ENCODE measurements around the gene C10orf90. TPM values are rescaled to one million over a fixed set of nuclear protein-coding genes. Genes with fewer than 3 reads are reported as not detected.

C10orf90 gene
- total RNA-seq, 2 experiments from 2014 or later, result not detected

DNA sequence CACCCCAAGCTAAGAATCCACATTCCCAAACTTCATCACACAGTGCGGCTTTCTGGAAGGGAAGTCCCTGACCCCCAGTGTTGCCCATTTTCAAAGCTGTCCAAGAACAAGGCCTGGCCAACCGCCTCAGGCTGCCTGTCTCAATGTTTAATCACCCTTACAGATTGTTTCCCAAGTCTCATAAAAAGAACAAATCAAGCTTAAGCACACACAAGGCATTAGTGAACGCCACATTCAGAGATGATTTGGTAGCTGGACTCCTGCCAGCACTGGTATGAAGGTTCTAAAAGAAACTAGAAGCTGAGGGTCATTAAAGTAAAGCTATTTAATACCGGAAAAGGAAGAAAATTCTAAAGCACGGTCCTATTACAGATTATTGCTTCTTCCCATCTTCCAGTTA, 35.6 kb downstream of the C10orf90 start:
- CTCF ChIA-PET, result no interaction called here
- Mint-ChIP-seq H3K9me3 (ENCODE audit: low read depth) (no peaks in the 10 kb centered on the region), H3K4me3 (no peak overlapping the region), H3K27ac (no peak overlapping the region), H3K27me3 (no peaks in the 10 kb centered on the region), H3K36me3 (no peaks in the 10 kb centered on the region), H3K4me1 (no peaks in the 10 kb centered on the region)
- DNase-seq, result no peak
- no peak for ATAC-seq

DNA sequence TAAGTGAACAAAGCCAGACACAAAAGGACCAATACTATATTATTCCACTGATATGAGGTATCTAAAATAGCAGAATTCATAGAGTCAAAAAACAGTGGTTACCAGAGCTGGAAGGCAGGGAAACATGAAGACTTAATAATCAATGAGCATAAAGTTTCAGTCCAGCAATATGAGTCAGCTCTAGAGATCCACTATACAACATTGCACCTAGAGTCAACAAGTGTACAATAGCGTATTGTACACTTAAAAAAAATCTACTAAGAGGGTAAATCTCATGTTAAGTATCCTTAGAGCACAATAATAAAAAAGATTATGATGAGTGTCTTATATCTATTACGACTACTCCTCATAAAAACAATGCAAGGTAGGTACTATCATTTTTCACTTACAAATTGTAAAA, 36.1 kb downstream of the C10orf90 start:
- no peak for DNase-seq
- Mint-ChIP-seq H3K27ac (no peak overlapping the region), H3K9me3 (ENCODE audit: low read depth) (no peaks in the 10 kb centered on the region), H3K4me3 (no peak overlapping the region), H3K27me3 (no peaks in the 10 kb centered on the region), H3K4me1 (no peaks in the 10 kb centered on the region), H3K36me3 (no peaks in the 10 kb centered on the region)
- no peak for ATAC-seq
- CTCF ChIA-PET, result no interaction called here

DNA sequence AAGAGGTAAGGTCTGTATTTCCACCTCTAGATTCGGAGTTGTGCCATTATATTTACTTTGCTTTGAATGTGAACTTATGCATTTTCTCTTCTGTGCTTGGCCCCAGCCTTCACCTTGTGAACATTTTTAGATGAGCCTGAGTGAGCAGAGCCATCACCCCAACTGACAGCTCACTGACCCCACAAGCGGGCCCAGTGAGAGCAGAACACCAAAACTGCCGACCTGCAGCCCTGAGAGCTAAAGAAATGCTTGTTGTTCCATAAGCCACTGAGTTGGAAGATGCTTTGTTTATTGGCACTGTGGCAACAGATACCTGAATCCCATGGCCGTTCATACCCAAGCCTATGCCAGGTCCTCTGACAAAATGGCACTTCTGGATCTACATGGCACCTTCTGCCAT, 37.8 kb downstream of the C10orf90 start:
- Mint-ChIP-seq H3K4me1 (no peaks in the 10 kb centered on the region), H3K27ac (no peak overlapping the region), H3K27me3 (no peaks in the 10 kb centered on the region), H3K9me3 (ENCODE audit: low read depth) (no peaks in the 10 kb centered on the region), H3K4me3 (no peak overlapping the region), H3K36me3 (no peaks in the 10 kb centered on the region)
- ATAC-seq (no peak), DNase-seq (no peak)
- CTCF ChIA-PET, result no interaction called here

DNA sequence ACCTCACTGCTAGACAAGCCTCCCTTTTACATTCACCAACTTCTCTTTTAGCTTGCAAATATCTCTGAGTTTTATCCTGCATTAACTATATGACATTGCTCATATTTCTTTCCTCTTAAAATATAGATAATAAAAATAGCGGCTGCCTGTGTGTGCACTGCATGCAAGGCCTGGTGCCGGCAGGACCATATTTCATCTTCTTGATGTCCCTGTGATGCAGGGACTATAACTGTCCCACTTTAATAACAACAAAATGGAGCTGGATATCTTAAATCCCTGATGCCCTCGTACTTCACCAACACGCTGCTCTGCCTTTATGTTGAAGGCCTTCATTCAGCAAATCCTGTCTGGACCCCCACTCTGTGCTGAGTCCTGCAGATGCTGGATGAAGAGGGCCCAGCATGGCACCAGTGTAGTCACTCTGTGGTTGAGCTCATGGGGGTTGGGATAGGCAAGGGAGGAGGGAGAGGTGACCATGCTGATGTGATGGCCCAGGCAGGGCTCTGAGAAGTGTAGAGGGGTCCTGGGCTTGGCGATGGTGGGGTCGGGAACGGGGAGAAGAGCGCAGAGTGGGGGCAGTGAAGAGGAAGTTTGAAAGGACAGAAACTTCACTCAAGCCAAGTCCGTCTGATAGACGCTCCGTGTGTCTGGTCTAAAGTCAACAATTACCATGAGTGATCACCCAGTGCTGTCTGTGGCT, 40.4 kb downstream of the C10orf90 start:
- DNase-seq, result no peak
- H3K27me3 Mint-ChIP-seq, result no peaks in the 10 kb centered on the region
- no peaks in the 10 kb centered on the region for H3K4me1 Mint-ChIP-seq
- H3K27ac Mint-ChIP-seq, result no peak overlapping the region
- peaks cover 2% of the 10 kb centered on the region for H3K9me3 Mint-ChIP-seq (ENCODE audit: low read depth)
- CTCF ChIA-PET, result no interaction called here
- no peak for ATAC-seq
- no peaks in the 10 kb centered on the region for H3K36me3 Mint-ChIP-seq
- no peak overlapping the region for H3K4me3 Mint-ChIP-seq

DNA sequence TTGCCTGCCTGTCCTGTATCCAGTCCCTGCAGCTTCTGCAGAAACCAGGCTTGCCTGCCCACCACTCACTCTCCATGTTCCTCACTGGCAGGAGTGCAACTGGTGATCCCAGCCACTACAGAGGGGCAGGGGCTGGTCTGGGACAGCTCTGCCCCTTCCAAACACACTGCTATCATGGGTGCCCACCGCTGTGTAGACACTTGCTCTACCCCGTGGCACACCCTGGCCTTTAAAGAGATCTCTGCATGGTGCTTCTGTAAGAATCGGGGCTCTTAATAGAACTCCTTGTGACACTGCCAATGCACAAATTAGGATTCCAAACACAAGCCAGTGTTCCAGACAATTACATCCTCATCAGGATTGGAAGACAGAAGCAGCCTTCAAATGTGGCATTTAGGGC, 41.7 kb downstream of the C10orf90 start:
- no peak overlapping the region for H3K4me3 Mint-ChIP-seq
- ATAC-seq (no peak), DNase-seq (no peak)
- H3K9me3 Mint-ChIP-seq (ENCODE audit: low read depth), result peaks cover 2% of the 10 kb centered on the region
- H3K27me3 Mint-ChIP-seq, result no peaks in the 10 kb centered on the region
- no peak overlapping the region for H3K27ac Mint-ChIP-seq
- H3K36me3 Mint-ChIP-seq, result no peaks in the 10 kb centered on the region
- CTCF ChIA-PET, result no interaction called here
- H3K4me1 Mint-ChIP-seq, result no peaks in the 10 kb centered on the region

DNA sequence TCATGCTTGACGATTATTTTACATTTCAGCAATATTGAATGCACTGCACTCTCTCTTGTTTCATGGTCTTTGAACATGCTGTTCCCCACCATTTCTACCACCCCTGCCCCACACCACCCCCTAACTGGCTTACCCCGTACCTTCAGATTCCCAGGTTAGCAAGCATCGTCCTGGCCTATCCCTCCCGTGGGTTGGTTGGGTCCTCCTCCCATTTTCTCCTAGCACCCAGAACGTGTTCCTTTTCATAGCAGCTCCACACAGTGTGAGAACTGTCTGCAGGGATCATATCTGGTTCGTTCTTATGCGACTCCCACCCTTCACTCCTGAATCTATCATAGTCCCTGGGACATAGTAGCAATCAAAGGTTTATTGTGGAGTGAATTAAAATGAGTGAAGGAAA, 48.6 kb downstream of the C10orf90 start:
- CTCF ChIA-PET, result no interaction called here
- H3K9me3 Mint-ChIP-seq (ENCODE audit: low read depth), result no peaks in the 10 kb centered on the region

DNA sequence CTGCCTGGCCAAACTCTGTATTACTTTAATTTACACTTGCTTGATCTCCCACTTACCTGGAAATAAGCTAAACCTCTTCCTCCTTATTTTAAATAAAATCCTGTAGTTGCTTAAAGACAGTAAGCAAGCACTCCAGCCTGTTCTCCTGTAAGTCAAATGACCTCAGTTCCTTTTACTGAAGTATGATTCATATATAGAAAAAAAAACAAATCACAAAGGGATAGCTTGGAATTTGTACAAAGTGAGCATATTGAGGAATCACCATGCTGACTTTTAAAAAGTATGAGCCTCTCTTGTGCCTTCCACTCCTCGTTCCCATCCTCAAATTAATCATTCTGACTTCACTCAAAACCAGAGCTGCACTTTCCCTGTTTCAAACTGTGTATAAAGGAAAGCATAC, 52.0 kb downstream of the C10orf90 start:
- CTCF ChIA-PET, result no interaction called here
- Mint-ChIP-seq H3K27ac (no peak overlapping the region), H3K4me3 (no peak overlapping the region), H3K27me3 (no peaks in the 10 kb centered on the region), H3K4me1 (no peaks in the 10 kb centered on the region), H3K9me3 (ENCODE audit: low read depth) (peaks cover 2% of the 10 kb centered on the region), H3K36me3 (no peaks in the 10 kb centered on the region)
- DNase-seq, result no peak
- ATAC-seq, result no peak

More for the DNA sequence above, 48.6 kb downstream of the C10orf90 start:
- no peak for DNase-seq
- no peak for ATAC-seq
- no peaks in the 10 kb centered on the region for H3K4me1 Mint-ChIP-seq
- no peaks in the 10 kb centered on the region for H3K27me3 Mint-ChIP-seq
- no peak overlapping the region for H3K4me3 Mint-ChIP-seq
- H3K27ac Mint-ChIP-seq, result no peak overlapping the region
- H3K36me3 Mint-ChIP-seq, result no peaks in the 10 kb centered on the region

DNA sequence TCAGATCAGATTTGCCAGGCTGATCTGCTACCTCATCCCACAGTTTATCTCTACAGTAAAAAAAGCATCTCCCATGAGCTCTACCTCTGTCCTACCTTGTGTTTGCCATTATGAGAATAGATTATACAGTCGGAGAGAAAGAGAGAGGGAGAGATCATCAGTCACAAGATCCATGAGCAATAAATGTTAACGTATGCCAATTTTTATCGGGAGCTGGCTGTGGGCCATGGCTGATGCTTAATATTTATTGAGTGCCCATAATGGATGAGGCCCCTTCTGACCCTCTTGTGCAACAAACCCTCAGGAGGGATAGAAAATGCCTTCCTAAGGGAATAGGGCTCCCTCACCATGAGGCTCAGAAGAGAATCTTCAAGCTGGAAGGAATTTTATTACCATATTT, 52.8 kb downstream of the C10orf90 start:
- H3K4me1 Mint-ChIP-seq, result no peaks in the 10 kb centered on the region
- no peak for ATAC-seq
- no peaks in the 10 kb centered on the region for H3K36me3 Mint-ChIP-seq
- CTCF ChIA-PET, result no interaction called here
- peaks cover 3% of the 10 kb centered on the region for H3K9me3 Mint-ChIP-seq (ENCODE audit: low read depth)
- H3K27ac Mint-ChIP-seq, result no peak overlapping the region
- no peak overlapping the region for H3K4me3 Mint-ChIP-seq
- H3K27me3 Mint-ChIP-seq, result no peaks in the 10 kb centered on the region
- no peak for DNase-seq

DNA sequence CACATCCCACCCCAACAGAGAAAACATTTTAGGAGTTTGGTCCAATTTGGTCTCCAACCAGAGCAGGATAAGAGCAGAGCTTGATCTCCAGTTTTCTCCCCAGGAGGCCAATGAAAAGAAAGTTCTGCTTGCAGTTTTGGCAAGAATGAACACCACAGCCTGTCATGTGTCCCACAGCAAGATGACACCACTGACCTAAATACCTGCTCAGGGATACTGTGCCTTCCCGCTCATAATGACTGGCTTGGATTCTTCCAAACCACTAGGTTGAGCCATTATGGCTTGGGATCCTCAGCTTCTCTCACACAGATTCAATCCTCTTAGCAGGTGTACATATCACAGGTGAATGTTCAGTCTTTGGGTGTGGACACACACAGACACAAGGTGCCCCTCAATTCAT, 53.3 kb downstream of the C10orf90 start:
- Mint-ChIP-seq H3K27me3 (no peaks in the 10 kb centered on the region), H3K4me3 (no peak overlapping the region), H3K36me3 (no peaks in the 10 kb centered on the region), H3K4me1 (no peaks in the 10 kb centered on the region), H3K9me3 (ENCODE audit: low read depth) (peaks cover 3% of the 10 kb centered on the region), H3K27ac (no peak overlapping the region)
- CTCF ChIA-PET, result no interaction called here
- no peak for ATAC-seq
- no peak for DNase-seq

DNA sequence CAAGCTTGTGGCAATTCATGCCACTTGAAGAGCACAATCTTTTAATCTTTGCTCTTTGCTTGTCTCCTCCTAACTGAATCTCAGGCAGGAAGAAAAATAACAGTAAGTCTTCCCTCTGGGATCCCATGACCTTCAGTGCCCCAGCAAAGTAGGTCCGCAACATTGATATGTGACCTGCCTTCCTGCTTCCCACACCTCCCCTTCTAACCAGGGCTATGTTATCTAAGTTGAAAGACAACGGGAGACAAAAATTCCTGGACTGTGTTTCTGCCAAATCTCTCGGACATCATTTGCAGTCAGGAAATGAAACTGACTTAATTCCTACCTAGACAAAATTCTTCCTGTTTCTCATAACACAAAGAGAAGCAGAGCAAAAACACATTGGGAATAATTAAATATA, 53.8 kb downstream of the C10orf90 start:
- H3K4me1 Mint-ChIP-seq, result no peaks in the 10 kb centered on the region
- CTCF ChIA-PET, result no interaction called here

DNA sequence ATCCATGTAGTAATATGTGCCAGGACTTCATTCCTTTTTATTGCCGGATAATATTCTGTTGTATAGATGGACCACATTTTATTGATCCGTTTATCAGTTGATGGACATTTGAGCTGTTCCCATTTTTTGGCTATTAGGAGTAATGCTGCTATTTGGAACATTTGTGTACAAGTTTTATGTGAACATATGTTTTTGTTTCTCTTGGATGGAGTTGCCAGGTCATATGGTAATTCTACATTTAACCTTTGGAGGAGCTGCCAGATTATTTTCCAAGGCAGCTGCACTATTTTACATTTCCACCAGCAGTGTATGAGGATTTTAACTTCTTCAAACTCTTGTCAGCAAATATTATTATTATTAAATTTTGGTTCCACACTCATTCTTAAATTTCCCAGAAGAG, 59.2 kb downstream of the C10orf90 start:
- Mint-ChIP-seq H3K36me3 (no peaks in the 10 kb centered on the region), H3K27ac (no peak overlapping the region), H3K9me3 (ENCODE audit: low read depth) (peaks cover 3% of the 10 kb centered on the region), H3K27me3 (no peaks in the 10 kb centered on the region), H3K4me1 (no peaks in the 10 kb centered on the region), H3K4me3 (no peak overlapping the region)
- CTCF ChIA-PET, result no interaction called here
- ATAC-seq, result no peak
- no peak for DNase-seq

More for the DNA sequence above, 53.8 kb downstream of the C10orf90 start:
- Mint-ChIP-seq H3K27me3 (no peaks in the 10 kb centered on the region), H3K27ac (no peak overlapping the region), H3K9me3 (ENCODE audit: low read depth) (peaks cover 3% of the 10 kb centered on the region), H3K4me3 (no peak overlapping the region), H3K36me3 (no peaks in the 10 kb centered on the region)
- ATAC-seq, result no peak
- no peak for DNase-seq

DNA sequence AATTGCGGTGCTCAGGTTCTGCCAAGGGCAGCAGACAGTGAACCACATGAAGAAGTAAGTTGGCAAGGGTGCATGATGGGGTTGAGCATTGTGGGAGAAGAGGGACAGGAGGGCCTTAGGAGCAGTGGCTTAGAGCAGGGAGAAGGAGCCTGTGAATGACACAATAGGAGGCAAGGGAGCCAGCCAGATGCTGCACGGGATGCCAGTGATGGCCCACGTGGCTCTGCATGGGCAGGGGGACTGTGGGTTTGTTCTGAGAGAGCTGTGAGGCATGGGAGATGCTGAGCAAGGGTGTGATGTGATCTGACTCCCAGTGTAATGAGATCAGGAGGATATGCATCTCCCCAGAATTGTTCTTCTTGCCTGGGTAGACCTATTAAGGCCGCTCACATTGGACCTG, 60.9 kb downstream of the C10orf90 start:
- H3K27ac Mint-ChIP-seq, result no peak overlapping the region
- H3K36me3 Mint-ChIP-seq, result no peaks in the 10 kb centered on the region
- H3K4me1 Mint-ChIP-seq, result no peaks in the 10 kb centered on the region
- no peaks in the 10 kb centered on the region for H3K27me3 Mint-ChIP-seq
- H3K4me3 Mint-ChIP-seq, result no peak overlapping the region
- peaks cover 3% of the 10 kb centered on the region for H3K9me3 Mint-ChIP-seq (ENCODE audit: low read depth)
- ATAC-seq, result no peak
- no peak for DNase-seq
- CTCF ChIA-PET, result no interaction called here

DNA sequence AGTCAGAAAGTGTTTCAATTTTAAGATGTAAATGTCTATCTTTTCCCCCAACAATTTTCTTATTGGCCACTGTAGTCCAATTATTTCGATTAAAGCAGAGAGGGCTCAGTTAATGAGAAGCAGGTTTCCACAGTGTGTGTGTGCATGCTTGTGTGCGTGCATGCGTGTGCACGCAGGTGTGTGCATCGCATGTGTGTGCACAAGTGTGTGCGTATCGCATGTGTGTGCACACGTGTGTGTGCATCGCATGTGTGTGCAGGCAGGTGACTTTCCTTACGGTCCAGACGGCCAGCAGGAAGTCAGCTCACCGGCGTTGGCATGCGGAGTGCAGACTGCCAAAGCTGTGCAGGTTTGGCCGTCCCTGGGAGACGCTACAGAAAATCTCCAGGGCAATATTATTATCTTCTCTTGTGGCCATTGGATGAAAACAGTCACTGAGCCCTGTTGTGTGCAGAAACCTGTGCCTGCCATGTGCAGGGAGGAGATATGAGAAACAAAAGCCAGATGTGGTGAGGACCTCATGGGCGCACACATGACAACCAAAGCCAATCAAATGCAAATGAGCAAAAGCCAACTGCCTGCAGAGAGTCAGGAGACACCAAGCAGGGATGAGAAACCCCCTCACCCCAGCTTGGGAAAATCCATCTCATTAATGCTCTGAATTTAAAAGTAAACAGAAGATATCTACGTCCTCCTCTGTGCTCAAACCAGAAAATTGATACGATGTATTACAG, 70.4 kb downstream of the C10orf90 start:
- Mint-ChIP-seq H3K9me3 (ENCODE audit: low read depth) (no peaks in the 10 kb centered on the region), H3K27me3 (no peaks in the 10 kb centered on the region), H3K36me3 (no peaks in the 10 kb centered on the region), H3K4me1 (no peaks in the 10 kb centered on the region), H3K27ac (no peak overlapping the region), H3K4me3 (no peak overlapping the region)
- ATAC-seq (no peak), DNase-seq (no peak)
- CTCF ChIA-PET, result no interaction called here

DNA sequence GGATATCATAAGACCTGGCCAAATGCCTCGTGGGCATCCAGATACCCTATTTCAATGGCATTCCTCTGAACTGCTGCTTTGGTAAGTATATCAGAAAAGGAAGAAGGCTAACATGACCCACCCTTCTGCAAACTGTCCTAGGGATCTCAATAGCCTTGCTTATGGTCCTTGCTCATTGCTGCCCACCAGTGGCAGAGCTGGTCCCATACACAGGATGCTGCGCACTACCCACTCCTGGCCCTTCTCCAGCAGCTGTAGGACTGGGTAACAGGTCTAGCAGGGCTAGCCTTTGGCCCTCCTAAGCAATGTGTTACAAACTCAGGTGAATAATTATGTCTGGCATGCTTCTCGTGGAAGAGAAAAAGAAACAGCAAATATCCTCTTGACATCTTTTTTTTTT, 72.5 kb downstream of the C10orf90 start:
- no peaks in the 10 kb centered on the region for H3K27me3 Mint-ChIP-seq
- no peak overlapping the region for H3K27ac Mint-ChIP-seq
- no peaks in the 10 kb centered on the region for H3K4me1 Mint-ChIP-seq
- DNase-seq, result no peak
- CTCF ChIA-PET, result no interaction called here
- H3K9me3 Mint-ChIP-seq (ENCODE audit: low read depth), result peaks cover 5% of the 10 kb centered on the region
- ATAC-seq, result no peak
- no peak overlapping the region for H3K4me3 Mint-ChIP-seq
- H3K36me3 Mint-ChIP-seq, result no peaks in the 10 kb centered on the region

Measured in activated CD8-positive, alpha-beta memory T cell treated with anti-CD3 and anti-CD28 coated beads, Interleukin-2, amount 10 ng/mL, durations not matched to agents 7 days and 5 days (primary cell).